Activated naive CD8-positive, alpha-beta T cell treated with anti-CD3 and anti-CD28 coated beads, Interleukin-2, amount 10 ng/mL, durations not matched to agents 7 days and 5 days (primary cell): ENCODE results near the gene LRRC47. TPM values are rescaled to one million over a fixed set of nuclear protein-coding genes. Genes with fewer than 3 reads are reported as not detected.

ENCODE experiments used
- ATAC-seq: fragments of 150-1000 bp; cut with Tn5 transposase; one replicate; pipeline ENCODE4 v1.10.0; 2021; ENCODE audit warnings: low read depth, moderate library complexity
- POLR2A ChIA-PET: fragments of 350-600 bp; sonication (Branson Sonifier 250); formaldehyde crosslinking; loops from one replicate; lab custom pipeline; 2021; ENCODE audit warnings: antibody characterized with exemption; lab: Charles Lee
- DNase-seq: peaks from one replicate; pipeline ENCODE4 v3.0.0; 2021
- H3K27ac Mint-ChIP-seq: one replicate; pipeline ENCODE4 v1.8.0; 2022; ENCODE audit warnings: mild to moderate bottlenecking, mixed read lengths
- H3K27me3 Mint-ChIP-seq: one replicate; pipeline ENCODE4 v1.8.0; 2022; ENCODE audit warnings: mild to moderate bottlenecking, moderate library complexity, mixed read lengths
- H3K36me3 Mint-ChIP-seq: one replicate; pipeline ENCODE4 v1.8.0; 2021; ENCODE audit warnings: mild to moderate bottlenecking, mixed read lengths
- H3K4me1 Mint-ChIP-seq: one replicate; pipeline ENCODE4 v1.8.0; 2021; ENCODE audit warnings: mixed read lengths
- H3K4me3 Mint-ChIP-seq: one replicate; pipeline ENCODE4 v1.8.0; 2022; ENCODE audit warnings: mild to moderate bottlenecking, moderate library complexity, mixed read lengths
- H3K9me3 Mint-ChIP-seq: one replicate; pipeline ENCODE4 v1.8.0; 2021; ENCODE audit warnings: mixed read lengths
- total RNA-seq, 2 experiments: library from RNA; stranded (reverse); gene quantifications; one replicate each; pipeline ENCODE4 v1.2.3, GENCODE V29; 2021

LRRC47 gene
- total RNA-seq, 2 experiments from 2014 or later, result 32.0 to 40.6 TPM

DNA sequence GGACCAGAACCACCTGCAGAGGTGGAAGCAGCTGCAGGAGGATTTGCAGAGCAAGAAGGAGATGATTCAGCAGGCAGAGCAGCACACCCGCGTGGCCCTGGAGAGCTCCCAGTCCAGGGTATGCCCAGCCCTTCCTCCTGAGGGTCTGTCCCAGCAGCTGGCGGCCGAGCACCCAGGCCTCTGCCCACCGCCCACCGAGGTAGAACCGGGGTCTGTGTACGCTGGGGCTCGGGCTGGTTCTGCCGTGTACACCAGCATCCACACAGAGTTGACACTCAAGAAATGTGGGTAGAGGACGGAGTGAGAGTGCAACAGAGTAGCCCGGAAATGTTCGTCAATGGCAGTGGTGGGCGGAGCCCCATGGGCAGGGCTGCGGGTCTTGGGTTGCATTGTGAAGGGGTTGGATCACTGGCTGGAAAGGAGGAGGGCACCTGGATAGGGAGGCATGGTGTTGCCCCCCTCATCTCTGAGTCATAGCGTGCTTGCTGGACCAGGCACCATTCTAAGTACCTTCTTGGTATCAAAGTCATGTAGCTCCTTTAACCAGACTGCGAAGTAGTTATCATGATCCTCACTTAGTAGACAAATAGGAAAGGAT is 28.9 kb downstream of the LRRC47 start:
- no peak overlapping the region for H3K27ac Mint-ChIP-seq

DNA sequence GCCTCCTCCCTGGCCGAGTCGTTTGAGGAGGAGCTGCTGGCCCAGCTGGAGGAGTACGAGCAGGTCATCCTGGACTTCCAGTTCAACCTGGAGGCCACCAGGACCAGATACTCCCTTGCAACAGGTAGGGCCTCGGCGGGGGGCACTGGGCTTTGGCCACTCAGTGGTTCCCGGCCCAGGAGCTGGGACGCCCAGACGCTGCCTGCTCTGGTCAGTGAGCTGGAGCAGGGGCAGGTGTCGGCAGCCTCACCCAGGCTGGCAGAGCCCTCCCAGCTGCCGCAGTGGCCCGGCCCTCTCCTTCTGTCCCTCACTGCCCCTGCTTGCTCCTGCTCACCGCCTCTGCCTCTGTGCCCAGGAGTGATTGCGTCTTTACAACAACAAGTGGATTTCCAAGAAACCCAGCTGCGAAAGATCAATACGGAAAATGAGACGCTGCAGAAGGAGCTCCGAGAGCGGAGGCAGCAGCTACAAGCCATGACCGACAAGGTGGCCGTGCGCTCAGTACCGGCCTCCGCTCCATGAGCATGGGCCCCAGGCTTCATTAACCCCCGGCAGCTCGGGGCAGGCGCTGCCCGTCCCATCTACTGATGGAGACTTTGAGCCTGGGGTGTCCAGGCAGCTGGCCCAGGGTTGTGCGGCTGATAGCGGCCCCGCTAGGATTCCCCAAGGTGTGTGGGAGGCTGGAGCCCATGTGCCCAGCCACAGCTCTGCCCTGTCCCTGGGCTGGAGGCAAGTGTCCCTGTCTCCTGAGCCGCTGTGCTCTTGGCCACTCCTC is 32.8 kb downstream of the LRRC47 start:
- Mint-ChIP-seq H3K27me3 (peaks cover 8% of the 10 kb centered on the region), H3K36me3 (no peaks in the 10 kb centered on the region), H3K9me3 (no peaks in the 10 kb centered on the region), H3K4me3 (no peak overlapping the region), H3K27ac (no peak overlapping the region), H3K4me1 (no peaks in the 10 kb centered on the region)
- DNase-seq, result no peak
- POLR2A ChIA-PET, result no interaction called here
- no peak for ATAC-seq

More for the DNA sequence above, 28.9 kb downstream of the LRRC47 start:
- Mint-ChIP-seq H3K36me3 (no peaks in the 10 kb centered on the region), H3K4me1 (no peaks in the 10 kb centered on the region), H3K4me3 (no peak overlapping the region), H3K9me3 (no peaks in the 10 kb centered on the region), H3K27me3 (peaks cover 8% of the 10 kb centered on the region)
- DNase-seq (no peak), ATAC-seq (no peak)
- POLR2A ChIA-PET, result no interaction called here

DNA sequence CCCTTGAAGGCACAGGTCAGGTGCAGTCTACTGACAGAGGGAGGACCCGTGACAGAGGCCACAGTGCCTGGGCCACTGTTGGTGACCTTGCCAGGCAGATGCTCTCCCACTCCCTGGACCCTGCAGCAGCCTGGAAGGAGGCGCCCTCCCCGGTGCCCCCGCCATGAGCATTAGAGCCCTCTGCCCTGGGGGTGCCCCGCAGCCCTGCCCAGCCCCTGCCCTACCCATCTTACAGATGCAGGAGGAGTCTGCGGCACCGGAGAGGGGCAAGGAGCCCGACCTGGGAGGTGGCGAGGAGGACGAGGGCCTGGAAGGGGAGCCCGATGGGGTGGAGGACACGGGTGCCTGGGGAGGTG is 33.4 kb downstream of the LRRC47 start:
- no peak overlapping the region for H3K4me3 Mint-ChIP-seq
- POLR2A ChIA-PET, result no interaction called here
- H3K36me3 Mint-ChIP-seq, result no peaks in the 10 kb centered on the region
- no peaks in the 10 kb centered on the region for H3K9me3 Mint-ChIP-seq
- DNase-seq (no peak), ATAC-seq (no peak)
- peaks cover 8% of the 10 kb centered on the region for H3K27me3 Mint-ChIP-seq
- no peaks in the 10 kb centered on the region for H3K4me1 Mint-ChIP-seq
- no peak overlapping the region for H3K27ac Mint-ChIP-seq

DNA sequence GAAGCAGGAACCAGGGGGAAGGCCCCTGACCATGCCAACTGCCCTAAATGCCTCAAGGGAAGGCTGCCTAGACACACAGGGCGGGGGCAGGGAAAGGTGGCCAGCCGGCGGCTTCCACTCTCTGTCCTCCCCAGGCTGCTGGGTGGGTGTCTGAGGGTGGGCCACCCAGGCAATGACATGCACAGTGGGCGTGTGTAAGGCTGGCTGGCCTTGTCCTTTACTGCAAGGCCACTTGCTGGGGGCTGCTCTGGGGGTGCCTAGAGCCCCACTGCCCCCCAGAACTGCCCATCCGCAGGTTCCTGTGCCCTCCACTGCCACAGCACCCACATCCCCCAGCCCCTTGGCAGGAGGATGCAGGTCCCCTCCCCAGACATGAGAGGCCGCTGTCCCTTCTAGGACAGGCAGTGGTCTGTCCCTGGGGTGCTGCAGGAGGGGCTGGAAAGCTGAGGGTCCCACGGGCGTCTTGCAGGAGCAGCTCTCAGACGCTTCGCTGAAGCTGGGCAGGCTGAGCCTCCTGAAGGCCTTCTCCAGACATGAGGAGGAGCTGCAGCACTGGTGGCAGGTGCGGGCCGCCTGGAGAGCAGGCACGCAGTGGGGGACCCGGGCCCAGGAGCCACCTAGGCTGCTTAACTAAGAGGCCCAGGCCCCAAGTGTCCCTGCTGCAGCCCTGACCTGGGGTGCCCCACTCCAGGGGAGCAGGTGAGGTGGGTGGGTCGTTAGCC is 34.0 kb downstream of the LRRC47 start:
- H3K36me3 Mint-ChIP-seq, result no peaks in the 10 kb centered on the region
- H3K27ac Mint-ChIP-seq, result no peak overlapping the region
- H3K4me3 Mint-ChIP-seq, result no peak overlapping the region
- no peaks in the 10 kb centered on the region for H3K4me1 Mint-ChIP-seq
- POLR2A ChIA-PET, result no interaction called here
- DNase-seq (no peak), ATAC-seq (no peak)
- H3K27me3 Mint-ChIP-seq, result peaks cover 6% of the 10 kb centered on the region
- no peaks in the 10 kb centered on the region for H3K9me3 Mint-ChIP-seq

DNA sequence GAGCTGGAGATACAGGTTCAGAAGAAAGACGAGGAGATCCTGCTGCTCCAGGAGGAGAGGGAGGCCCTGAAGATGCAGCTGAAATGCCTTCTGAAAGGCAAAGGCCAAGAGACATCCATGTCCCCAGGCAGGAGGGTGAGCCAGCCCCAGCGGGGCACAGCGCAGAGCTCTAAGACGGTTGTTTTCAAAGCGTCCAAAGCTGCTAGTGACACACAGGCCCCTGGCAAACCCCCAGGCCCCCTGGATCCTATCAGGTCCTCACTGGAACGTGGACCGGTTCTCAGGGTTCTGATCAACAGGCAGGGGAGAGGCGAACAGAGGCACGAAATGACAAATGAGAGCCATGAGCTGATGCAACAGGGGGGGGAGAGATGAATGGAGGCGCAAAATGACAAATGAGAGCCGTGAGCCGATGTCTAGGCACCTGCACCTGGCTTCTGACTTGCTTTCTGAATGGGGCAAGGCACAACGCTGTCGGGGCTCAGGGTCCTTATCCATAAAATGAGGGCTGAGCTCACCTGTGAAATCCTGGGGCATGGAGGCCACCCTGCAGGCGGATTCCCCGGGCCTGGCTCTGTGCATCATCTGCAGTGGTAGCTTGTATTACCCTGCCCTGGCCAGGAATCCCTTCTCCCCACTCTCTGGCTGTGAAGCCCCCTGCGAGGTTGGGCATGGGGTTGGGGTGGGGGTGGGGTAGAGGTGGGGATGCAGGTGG is 34.8 kb downstream of the LRRC47 start:
- POLR2A ChIA-PET, result no interaction called here
- DNase-seq, result no peak
- Mint-ChIP-seq H3K27ac (no peak overlapping the region), H3K4me3 (no peak overlapping the region), H3K4me1 (no peaks in the 10 kb centered on the region), H3K27me3 (peaks cover 6% of the 10 kb centered on the region), H3K36me3 (no peaks in the 10 kb centered on the region), H3K9me3 (no peaks in the 10 kb centered on the region)
- no peak for ATAC-seq

DNA sequence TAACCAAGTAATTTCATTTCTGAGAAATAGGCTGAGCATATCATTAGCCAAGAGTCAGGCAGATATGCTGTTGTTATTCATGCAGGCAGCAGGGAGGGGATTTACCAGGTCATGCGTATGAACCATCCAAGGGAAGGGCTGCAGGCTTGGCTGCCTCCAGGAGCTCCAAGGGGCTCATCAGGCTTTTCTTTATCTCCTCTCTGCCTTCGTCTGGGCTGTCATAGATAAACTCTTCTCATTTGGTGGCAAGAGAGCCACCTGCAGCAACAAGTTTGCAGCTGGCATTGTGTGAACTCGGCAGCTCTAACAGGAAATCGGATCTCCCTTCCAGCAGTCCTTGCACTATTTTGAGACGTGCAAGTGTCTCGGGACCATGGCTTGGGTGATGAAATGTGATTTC is 36.5 kb downstream of the LRRC47 start:
- Mint-ChIP-seq H3K9me3 (no peaks in the 10 kb centered on the region), H3K27ac (no peak overlapping the region), H3K4me3 (no peak overlapping the region), H3K27me3 (no peaks in the 10 kb centered on the region), H3K4me1 (no peaks in the 10 kb centered on the region), H3K36me3 (no peaks in the 10 kb centered on the region)
- POLR2A ChIA-PET, result no interaction called here
- ATAC-seq, result no peak
- no peak for DNase-seq

DNA sequence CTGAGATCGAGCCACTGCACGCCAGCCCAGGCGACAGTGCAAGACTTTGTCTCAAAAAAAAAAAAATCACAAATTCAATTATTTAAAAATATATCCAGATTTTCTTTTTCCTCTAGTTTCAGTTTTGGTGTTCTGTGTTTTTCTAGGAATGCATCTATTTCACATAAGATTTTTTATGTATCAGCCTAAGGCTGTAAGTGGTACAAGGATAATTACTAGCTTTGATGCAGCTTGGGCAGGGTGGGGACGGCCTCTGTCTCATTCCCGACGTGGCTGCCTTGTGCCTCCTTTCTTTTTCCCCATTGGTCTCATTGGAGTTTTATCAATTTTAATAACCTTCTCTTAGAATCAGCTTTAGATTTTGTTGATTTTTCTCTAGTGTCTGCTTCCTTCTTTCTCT is 37.1 kb downstream of the LRRC47 start:
- H3K27me3 Mint-ChIP-seq, result no peaks in the 10 kb centered on the region
- ATAC-seq, result no peak
- H3K36me3 Mint-ChIP-seq, result no peaks in the 10 kb centered on the region
- POLR2A ChIA-PET, result no interaction called here
- no peak for DNase-seq
- no peaks in the 10 kb centered on the region for H3K4me1 Mint-ChIP-seq
- H3K4me3 Mint-ChIP-seq, result no peak overlapping the region
- H3K9me3 Mint-ChIP-seq, result no peaks in the 10 kb centered on the region
- H3K27ac Mint-ChIP-seq, result no peak overlapping the region

DNA sequence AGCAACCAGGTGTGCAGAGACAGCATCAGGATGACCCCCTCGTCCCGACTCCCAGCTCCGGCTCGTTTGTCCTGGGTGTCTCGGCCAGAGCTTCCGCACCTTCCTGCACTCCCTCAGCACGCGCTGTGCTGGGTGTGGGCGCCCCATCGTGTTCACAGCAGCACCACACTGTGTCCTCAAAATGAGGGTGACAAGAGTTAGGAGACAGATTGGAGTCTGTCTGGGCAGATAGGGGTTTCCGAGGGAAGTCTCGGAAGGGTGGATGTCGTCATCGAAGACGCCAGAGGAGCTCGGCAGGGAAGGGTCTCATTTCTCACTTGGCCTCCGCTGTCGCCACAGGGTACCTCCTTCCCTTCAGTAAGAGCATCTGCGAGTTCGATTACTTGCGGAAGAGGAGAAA is 39.9 kb downstream of the LRRC47 start:
- H3K4me3 Mint-ChIP-seq, result no peak overlapping the region
- H3K36me3 Mint-ChIP-seq, result no peaks in the 10 kb centered on the region
- ATAC-seq (no peak), DNase-seq (no peak)
- H3K9me3 Mint-ChIP-seq, result no peaks in the 10 kb centered on the region
- POLR2A ChIA-PET, result no interaction called here
- H3K27me3 Mint-ChIP-seq, result no peaks in the 10 kb centered on the region
- H3K27ac Mint-ChIP-seq, result no peak overlapping the region
- no peaks in the 10 kb centered on the region for H3K4me1 Mint-ChIP-seq

DNA sequence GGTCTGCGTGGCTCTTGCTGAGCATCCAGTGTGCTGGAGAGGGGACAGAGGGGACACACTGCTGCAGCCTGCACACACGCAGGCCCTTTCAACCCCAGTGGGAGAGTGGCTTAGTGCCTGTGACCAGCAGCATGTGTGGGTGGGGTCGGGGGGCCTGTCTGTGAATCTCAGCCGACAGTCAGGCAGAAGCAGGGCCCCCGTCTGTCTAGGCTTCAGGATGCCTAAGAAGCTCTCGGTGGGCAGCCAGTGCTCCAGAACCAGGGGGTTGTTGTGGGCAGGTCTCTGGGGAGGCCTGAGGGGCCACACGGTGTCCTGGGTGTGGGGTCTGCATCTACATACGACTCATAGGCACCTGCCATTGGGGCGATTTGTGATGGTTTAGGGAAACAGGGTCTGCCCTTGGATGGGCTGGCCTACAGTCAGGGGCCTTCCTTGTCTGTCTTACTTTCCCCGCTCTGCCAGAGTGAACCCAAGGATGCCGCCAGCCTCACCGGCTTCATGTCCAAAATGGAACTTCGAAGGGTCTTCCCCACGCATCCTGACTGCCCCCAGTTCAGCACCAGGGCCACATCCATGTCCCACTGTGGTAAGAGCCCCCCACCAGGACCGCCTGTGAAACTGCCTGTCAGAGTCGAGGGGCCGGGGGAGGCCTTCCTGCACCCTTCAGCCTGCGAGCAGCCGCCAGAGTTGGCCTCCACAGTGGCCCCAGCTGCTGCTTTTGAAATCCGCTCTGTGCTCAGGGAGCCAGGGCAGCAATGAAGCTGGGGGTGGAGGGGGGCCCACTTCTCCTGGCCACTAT is 42.4 kb downstream of the LRRC47 start:
- Mint-ChIP-seq H3K4me3 (no peak overlapping the region), H3K9me3 (no peaks in the 10 kb centered on the region), H3K27ac (no peak overlapping the region), H3K4me1 (no peaks in the 10 kb centered on the region), H3K36me3 (no peaks in the 10 kb centered on the region), H3K27me3 (peaks cover 7% of the 10 kb centered on the region)
- ATAC-seq (no peak), DNase-seq (no peak)
- POLR2A ChIA-PET, result no interaction called here

DNA sequence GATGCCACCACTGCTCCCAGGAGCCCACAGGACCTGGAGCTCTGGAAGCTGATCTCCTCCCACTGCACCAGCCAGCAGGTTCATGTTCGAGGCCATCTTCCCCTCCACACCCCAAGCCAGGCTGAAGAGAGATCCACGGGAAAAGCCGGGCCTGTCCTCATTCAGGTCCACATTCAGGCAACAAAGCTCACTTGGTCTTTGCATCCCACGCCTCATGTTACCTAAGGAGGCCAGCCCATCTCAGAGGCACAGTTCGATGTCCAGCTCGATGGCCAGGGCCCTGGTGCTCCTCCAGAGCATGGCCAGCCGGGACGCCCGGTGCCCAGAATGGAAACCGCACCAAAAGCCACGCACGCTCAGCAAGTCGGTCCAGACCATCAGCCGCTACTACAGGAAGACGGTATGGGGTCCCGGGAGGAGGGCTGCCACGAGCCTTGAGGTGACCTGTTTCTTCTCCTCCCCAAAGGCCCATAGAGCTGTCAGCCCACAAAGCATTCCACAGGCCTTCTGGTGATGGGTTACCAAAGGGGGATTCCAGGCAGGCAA is 43.8 kb downstream of the LRRC47 start, which contains the start of gene CCDC27:
CCDC27 (plus strand) TSS at position 51 of the 546 bp plus-strand sequence; CDS start at position 83, 32 bp downstream.
- H3K27me3 Mint-ChIP-seq, result peaks cover 7% of the 10 kb centered on the region
- H3K36me3 Mint-ChIP-seq, result no peaks in the 10 kb centered on the region
- ATAC-seq (no peak), DNase-seq (no peak)
- H3K4me1 Mint-ChIP-seq, result peaks cover 5% of the 10 kb centered on the region
- H3K9me3 Mint-ChIP-seq, result no peaks in the 10 kb centered on the region
- POLR2A ChIA-PET, result no interaction called here
- H3K27ac Mint-ChIP-seq, result no peak within 1 kb of the TSS
- H3K4me3 Mint-ChIP-seq, result no peak within 1 kb of the TSS

DNA sequence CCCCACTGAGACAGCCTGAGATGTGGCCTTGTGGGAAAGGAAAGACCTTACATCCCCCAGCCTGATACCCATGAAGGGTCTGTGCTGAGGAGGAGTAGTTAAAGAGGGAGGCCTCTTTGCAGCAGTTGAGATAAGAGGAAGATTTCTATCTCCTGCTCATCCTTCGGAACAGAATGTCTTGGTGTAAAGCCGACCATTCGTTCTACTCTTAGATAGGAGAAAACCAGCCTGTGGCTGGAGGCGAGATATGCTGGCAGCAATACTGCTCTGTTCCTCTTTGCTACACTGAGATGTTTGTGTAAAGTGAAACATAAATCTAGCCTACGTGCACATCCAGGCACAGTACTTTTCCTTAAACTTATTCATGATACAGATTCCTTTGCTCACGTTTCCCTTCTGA is 45.6 kb downstream of the LRRC47 start:
- Mint-ChIP-seq H3K27me3 (peaks cover 7% of the 10 kb centered on the region), H3K4me3 (no peak overlapping the region), H3K36me3 (no peaks in the 10 kb centered on the region), H3K4me1 (peaks cover 10% of the 10 kb centered on the region), H3K27ac (no peak overlapping the region), H3K9me3 (no peaks in the 10 kb centered on the region)
- DNase-seq (no peak), ATAC-seq (no peak)
- POLR2A ChIA-PET, result no interaction called here

DNA sequence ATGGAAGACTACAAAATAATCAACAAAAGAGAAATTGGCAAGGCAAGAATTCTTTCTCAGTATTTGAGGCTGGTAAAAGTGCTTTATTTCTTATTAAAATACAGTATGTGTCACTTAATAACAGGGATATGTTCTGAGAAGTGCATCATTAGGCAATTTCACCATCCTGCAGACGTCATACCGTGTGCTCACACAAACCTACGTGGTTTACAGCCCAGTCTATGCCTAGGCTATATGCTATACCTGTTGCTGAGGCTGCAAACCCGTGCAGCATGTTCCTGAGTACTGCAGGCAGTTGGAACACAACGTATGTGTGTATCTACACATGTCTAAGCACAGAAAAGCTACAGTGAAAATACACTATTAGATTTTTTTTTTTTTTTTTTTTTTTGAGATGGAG is 46.8 kb downstream of the LRRC47 start:
- Mint-ChIP-seq H3K27ac (no peak overlapping the region), H3K36me3 (no peaks in the 10 kb centered on the region), H3K27me3 (peaks cover 7% of the 10 kb centered on the region), H3K4me1 (peaks cover 15% of the 10 kb centered on the region), H3K9me3 (no peaks in the 10 kb centered on the region), H3K4me3 (no peak overlapping the region)
- POLR2A ChIA-PET, result no interaction called here
- ATAC-seq (no peak), DNase-seq (no peak)
